AG04449 (cell line): Measurements from ENCODE around the gene PPL.

Source experiments
- CTCF ChIA-PET: fragments of 350-600 bp; formaldehyde crosslinking; extraction: SDS; loops from one replicate; lab custom pipeline; 2021; ENCODE audit warnings: antibody characterized with exemption; lab: Yijun Ruan, JAX
- POLR2A ChIA-PET: fragments of 400-600, 350-600 bp; formaldehyde crosslinking; extraction: SDS; loops from one replicate; lab custom pipeline; 2020; ENCODE audit warnings: antibody characterized with exemption, inconsistent platforms; lab: Yijun Ruan, JAX
- DNase-seq: peaks from one replicate; pipeline ENCODE4 v3.0.0-alpha.2; 2010; ENCODE audit warnings: low read depth, low spot score
- H3K4me3 ChIP-seq: 2 replicates; pipeline ENCODE4 v1.5.1; 2011; ENCODE audit warnings: low read depth, mild to moderate bottlenecking, control low read depth, low read length
- TF ChIP-seq, protein P1 (sequence below): IDR thresholded peaks from one replicate; pipeline ENCODE4 v1.5.1; 2011; ENCODE audit warnings: mild to moderate bottlenecking, moderate library complexity, low read length, control low read depth, inconsistent platforms; ENCODE audit not compliant: insufficient read depth; ENCODE audit errors: missing control alignments

The PPL gene

DNA sequence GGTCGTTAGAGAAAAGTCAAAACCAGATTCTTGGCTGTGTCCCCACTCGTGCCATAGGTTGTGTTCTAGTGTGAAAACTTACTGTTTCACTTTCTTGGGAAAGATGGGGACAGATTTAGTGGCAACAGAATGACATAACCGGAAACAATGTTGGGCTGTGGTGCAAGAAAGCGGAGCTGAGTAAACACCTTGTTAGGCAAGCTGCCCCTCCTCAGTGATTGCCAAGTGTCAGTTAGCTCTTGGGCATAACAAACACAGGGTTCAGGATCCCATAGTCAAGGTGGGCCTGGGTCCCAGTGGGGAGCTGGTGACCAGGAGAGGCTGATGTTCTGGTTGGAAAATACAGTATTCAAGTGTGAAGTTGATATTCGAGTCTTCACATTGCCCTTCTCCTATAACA is 74.3 kb downstream of the PPL start:
- TF ChIP-seq, protein P1, sequence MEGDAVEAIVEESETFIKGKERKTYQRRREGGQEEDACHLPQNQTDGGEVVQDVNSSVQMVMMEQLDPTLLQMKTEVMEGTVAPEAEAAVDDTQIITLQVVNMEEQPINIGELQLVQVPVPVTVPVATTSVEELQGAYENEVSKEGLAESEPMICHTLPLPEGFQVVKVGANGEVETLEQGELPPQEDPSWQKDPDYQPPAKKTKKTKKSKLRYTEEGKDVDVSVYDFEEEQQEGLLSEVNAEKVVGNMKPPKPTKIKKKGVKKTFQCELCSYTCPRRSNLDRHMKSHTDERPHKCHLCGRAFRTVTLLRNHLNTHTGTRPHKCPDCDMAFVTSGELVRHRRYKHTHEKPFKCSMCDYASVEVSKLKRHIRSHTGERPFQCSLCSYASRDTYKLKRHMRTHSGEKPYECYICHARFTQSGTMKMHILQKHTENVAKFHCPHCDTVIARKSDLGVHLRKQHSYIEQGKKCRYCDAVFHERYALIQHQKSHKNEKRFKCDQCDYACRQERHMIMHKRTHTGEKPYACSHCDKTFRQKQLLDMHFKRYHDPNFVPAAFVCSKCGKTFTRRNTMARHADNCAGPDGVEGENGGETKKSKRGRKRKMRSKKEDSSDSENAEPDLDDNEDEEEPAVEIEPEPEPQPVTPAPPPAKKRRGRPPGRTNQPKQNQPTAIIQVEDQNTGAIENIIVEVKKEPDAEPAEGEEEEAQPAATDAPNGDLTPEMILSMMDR, result no peak
- ChIA-PET CTCF (interaction anchor here (1.0 to 2.6 kb wide), 2 partner anchors 14 to 93 kb away, joined by 3 to 9 read pairs; no protein-coding TSS in a partner anchor), POLR2A (no interaction called here)
- H3K4me3 ChIP-seq, result no peak overlapping the region
- DNase-seq, result no peak

DNA sequence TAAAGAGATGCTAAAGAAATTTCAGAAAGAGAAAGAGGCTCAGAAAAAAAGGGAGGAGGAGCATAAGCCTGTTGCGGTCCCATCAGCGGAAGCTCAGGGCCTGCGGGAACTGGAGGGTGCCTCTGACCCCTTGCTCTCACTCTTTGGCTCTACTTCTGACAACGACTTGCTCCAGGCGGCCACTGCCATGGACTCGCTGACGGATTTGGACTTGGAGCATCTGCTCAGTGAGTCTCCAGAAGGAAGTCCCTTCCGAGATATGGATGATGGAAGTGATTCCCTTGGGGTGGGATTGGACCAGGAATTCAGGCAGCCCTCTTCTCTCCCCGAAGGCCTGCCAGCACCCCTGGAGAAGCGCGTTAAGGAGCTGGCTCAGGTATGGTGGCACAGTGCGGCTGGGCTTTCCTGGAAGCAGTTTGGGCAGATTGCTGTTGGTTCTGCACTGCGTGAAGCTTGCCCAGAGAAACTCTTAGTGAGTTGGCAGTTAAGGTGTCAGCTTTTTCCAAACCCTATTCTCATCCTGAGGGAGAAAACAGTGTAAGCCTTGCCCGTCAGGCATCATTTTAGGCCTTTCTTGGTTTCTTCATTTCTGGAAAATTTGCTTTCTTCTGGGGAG is 76.1 kb downstream of the PPL start:
- H3K4me3 ChIP-seq, result no peak overlapping the region
- ChIA-PET POLR2A (no interaction called here), CTCF (interaction anchor here (2.6 kb wide), 1 partner anchor 95 kb away, joined by 9 read pairs; no protein-coding TSS in a partner anchor)
- no peak for DNase-seq
- TF ChIP-seq, protein P1, result no peak

DNA sequence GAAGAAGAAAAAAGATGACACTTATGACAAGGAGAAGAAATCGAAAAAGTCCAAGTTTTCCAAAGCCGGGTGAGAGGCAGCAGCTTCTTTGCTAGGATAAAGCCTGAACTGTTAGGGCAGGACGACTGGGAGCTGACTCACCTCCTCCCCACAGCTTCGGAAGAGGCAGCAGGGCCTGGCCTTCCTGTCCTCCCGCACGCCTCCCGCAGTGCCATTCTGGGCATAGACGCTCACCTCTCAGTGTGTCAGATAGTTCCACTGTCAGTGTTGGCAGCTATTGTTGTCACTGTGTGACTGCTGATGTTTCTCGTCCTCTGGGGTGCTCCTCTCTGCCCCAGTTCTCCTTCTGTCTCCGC is 77.1 kb downstream of the PPL start:
- ChIA-PET POLR2A (no interaction called here), CTCF (no interaction called here)
- no peak for DNase-seq
- TF ChIP-seq, protein P1, result no peak
- H3K4me3 ChIP-seq, result no peak overlapping the region

DNA sequence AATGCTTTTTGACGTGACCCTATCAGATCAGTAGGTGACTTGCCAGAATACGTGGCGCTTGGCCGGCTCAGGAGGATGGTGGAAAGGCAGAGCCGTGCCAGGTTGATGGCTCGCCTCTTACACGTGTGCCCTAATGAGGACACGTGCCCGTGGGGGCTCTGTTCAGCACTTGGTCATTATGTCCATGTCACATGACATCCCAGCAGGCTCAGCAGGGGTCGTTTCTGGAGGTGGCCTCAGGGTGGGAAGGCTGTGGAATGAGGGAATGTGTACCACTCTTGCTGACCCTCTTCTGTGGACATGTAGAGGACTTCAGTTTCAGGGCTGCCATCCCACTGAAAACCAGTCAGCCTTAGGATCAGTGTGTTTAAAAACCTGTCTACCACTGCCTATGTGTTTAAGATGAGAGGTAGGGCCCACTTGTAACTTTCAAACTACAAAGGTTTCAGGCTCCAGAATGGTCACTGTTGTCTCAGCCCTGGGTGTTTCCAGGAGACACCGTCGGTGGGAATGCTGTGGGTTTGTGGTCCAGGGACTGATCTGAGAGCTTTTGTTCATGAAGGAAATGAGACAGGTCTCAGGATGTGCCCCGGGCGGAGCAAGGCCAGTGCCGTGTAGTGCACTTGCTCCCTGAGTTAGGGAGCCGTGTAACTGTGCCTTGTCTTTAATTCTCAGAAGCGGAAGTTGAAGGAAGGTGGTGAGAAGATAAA is 77.6 kb downstream of the PPL start:
- no peak overlapping the region for H3K4me3 ChIP-seq
- POLR2A ChIA-PET, result no interaction called here

DNA sequence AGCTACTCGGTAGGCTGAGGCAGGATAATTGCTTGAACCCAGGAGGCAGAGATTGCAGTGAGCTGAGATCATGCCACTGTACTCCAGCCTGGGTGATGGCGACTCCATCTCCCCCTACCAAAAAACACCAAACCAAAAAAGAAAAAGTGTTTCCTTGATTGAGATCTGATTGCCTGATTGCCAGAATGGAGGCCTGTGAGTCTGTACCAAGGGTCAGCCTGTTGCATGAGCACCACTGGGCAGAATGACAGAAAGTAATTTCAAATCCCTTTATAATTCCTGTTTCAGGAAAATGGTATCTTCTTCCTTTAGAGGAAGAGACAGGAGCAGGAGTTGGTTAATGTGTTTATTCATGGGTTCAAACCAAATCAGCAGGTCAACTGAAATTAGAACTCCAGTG is 81.1 kb downstream of the PPL start:
- POLR2A ChIA-PET, result no interaction called here
- no peak overlapping the region for H3K4me3 ChIP-seq
- DNase-seq, result no peak
- TF ChIP-seq, protein P1, result no peak
- CTCF ChIA-PET, result no interaction called here

More for the DNA sequence above, 77.6 kb downstream of the PPL start:
- CTCF ChIA-PET, result interaction anchor here (1.0 kb wide), 1 partner anchor 15 kb away, joined by 3 read pairs; no protein-coding TSS in a partner anchor
- DNase-seq, result no peak
- TF ChIP-seq, protein P1, result no peak

DNA sequence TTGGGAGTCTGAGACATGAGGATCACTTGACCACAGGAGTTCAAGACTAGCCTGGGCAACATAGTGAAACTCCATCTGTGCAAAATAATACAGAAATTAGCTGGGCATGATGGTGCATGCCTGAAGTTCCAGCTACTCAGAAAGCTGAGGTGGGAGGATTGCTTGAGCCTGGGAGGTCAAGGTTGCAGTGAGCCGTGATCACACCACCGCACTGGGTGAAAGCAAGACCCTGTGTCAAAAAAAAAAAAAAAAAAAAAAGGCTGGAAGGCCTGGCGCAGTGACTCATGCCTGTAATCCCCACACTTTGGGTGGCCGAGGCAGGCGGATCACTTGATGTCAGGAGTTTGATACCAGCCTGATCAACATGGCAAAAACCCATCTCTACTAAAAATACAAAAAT is 81.6 kb downstream of the PPL start:
- ChIA-PET CTCF (no interaction called here), POLR2A (no interaction called here)
- DNase-seq, result no peak
- TF ChIP-seq, protein P1, result no peak
- H3K4me3 ChIP-seq, result no peak overlapping the region
